Parathyroid adenoma (tissue), 2 donors: ENCODE results near the gene PTPRD.
A peak's percentile ranks its signal among the peaks of the same experiment; 100 is the strongest.

ENCODE experiments used
- H2AFZ ChIP-seq: fragments of 300-600 bp; sonication (generic); one replicate; pipeline ENCODE4 v1.7.0; 2017; ENCODE audit warnings: antibody characterized with exemption, mild to moderate bottlenecking
- H3K27ac ChIP-seq: fragments of 300-600 bp; sonication (generic); one replicate; pipeline ENCODE4 v1.7.0; 2017
- H3K27me3 ChIP-seq: fragments of 300-600 bp; sonication (generic); one replicate; pipeline ENCODE4 v1.7.0; 2017; ENCODE audit warnings: low read length; ENCODE audit not compliant: control insufficient read depth, insufficient read depth
- H3K36me3 ChIP-seq: fragments of 300-600 bp; sonication (generic); one replicate; pipeline ENCODE4 v1.7.0; 2017; ENCODE audit warnings: low read length; ENCODE audit not compliant: control insufficient read depth, insufficient read depth
- H3K4me1 ChIP-seq: fragments of 300-600 bp; sonication (generic); one replicate; pipeline ENCODE4 v1.7.0; 2017; ENCODE audit warnings: control low read depth
- H3K4me2 ChIP-seq: fragments of 300-600 bp; sonication (generic); one replicate; pipeline ENCODE4 v1.7.0; 2017; ENCODE audit warnings: low read length
- H3K4me3 ChIP-seq: fragments of 300-600 bp; sonication (generic); one replicate; pipeline ENCODE4 v1.7.0; 2017; ENCODE audit warnings: low read depth, low read length
- H3K79me2 ChIP-seq: fragments of 300-600 bp; sonication (generic); one replicate; pipeline ENCODE4 v1.7.0; 2017; ENCODE audit warnings: control low read depth
- H3K9ac ChIP-seq: fragments of 300-600 bp; sonication (generic); one replicate; pipeline ENCODE4 v1.7.0; 2017; ENCODE audit warnings: mild to moderate bottlenecking
- H3K9me3 ChIP-seq: fragments of 300-600 bp; sonication (generic); one replicate; pipeline ENCODE4 v1.7.0; 2017; ENCODE audit warnings: low read length; ENCODE audit not compliant: control insufficient read depth
- CTCF ChIP-seq: fragments of 300-600 bp; sonication (generic); IDR thresholded peaks from one replicate; pipeline ENCODE4 v1.7.0; 2017; ENCODE audit warnings: antibody characterized with exemption, mild to moderate bottlenecking
- donor health status: primary hyperparathyroidism.

PTPRD gene

DNA sequence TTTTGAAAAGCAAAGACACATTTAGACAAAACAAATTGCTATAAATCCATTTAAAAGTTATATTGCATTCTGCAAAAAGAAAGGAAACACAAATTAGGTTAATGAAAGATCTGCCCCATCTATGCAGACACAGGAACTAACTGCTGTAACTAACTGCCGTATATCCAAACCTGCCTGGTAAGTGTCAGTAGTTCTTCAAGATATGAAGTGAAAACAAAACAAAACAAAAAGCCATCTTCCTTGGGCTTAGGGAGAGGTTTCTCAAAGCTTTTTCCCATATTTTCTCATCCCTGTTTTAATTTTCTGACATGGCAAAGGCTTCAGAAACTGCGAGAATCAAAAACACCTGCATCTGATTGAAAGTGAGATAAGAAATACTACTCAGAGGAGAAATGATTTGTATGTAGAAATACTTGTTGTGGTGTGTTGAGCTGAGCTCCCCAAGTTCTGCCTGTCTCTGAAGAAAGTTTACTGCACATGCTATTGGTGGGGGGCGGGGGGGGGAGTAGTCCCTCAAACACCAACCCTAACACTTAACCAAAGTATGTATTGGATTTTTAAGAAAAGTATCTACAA, 750.5 kb downstream of the PTPRD start:
- Histone ChIP-seq H3K79me2 (no peaks in the 10 kb centered on the region), H3K9me3 (no peaks in the 10 kb centered on the region), H3K27me3 (no peaks in the 10 kb centered on the region), H3K4me3 (no peak overlapping the region), H3K4me2 (peak overlapping the region; percentile 49), H3K27ac (no peak overlapping the region), H3K36me3 (no peaks in the 10 kb centered on the region), H3K4me1 (no peaks in the 10 kb centered on the region), H3K9ac (no peak overlapping the region), H2AFZ (no peak overlapping the region)
- TF ChIP-seq CTCF: no peak

- Histone ChIP-seq H3K27ac (no peak overlapping the region), H3K9me3 (no peaks in the 10 kb centered on the region), H3K4me3 (no peak overlapping the region), H3K36me3 (no peaks in the 10 kb centered on the region), H3K27me3 (no peaks in the 10 kb centered on the region), H3K9ac (no peak overlapping the region), H3K4me1 (no peaks in the 10 kb centered on the region), H2AFZ (no peak overlapping the region), H3K79me2 (no peaks in the 10 kb centered on the region), H3K4me2 (no peak overlapping the region)
- TF ChIP-seq CTCF: no peak
Measured at GRCh38 chr9:9855177-9856078, 757.4 kb downstream of the PTPRD start.

GRCh38 chr9:9847750-9848149, 765.1 kb downstream of the PTPRD start:
- H3K27me3 ChIP-seq: no peaks in the 10 kb centered on the region
- H3K27ac ChIP-seq: no peak overlapping the region
- no peaks in the 10 kb centered on the region for H3K36me3 ChIP-seq
- H3K4me2 ChIP-seq: peak overlapping the region; percentile 16
- no peaks in the 10 kb centered on the region for H3K79me2 ChIP-seq
- no peak overlapping the region for H2AFZ ChIP-seq
- no peak for TF ChIP-seq CTCF
- no peak overlapping the region for H3K4me3 ChIP-seq
- no peaks in the 10 kb centered on the region for H3K4me1 ChIP-seq
- H3K9ac ChIP-seq: no peak overlapping the region
- no peaks in the 10 kb centered on the region for H3K9me3 ChIP-seq

DNA sequence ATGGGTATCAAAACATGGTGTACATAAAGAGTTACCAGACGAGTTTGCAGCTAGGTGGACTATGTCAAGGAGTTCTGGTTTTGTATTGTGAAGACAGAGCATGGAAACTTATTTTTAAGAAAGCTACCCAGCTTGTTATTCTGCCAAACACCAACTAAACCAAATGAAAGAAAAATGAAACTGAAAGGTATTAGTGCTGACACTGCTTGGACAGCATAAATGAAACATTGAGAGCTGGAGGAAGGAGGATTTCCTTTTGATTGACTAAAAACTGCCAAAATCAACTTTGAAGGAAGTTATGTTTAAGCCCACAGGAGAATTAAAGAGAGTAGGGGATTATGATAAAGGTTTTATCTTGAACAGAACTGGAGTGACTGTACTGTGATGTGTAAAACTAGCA, 766.2 kb downstream of the PTPRD start:
- H3K4me2 ChIP-seq: peak overlapping the region; percentile 37
- H2AFZ ChIP-seq: no peak overlapping the region
- no peak for TF ChIP-seq CTCF
- no peaks in the 10 kb centered on the region for H3K9me3 ChIP-seq
- no peaks in the 10 kb centered on the region for H3K79me2 ChIP-seq
- no peak overlapping the region for H3K4me3 ChIP-seq
- no peak overlapping the region for H3K27ac ChIP-seq
- H3K36me3 ChIP-seq: no peaks in the 10 kb centered on the region
- no peak overlapping the region for H3K9ac ChIP-seq
- no peaks in the 10 kb centered on the region for H3K27me3 ChIP-seq
- no peaks in the 10 kb centered on the region for H3K4me1 ChIP-seq
